NCI-H146 treated with DMSO at 0.1 percent for 48 hours (cell line): Measurements from ENCODE around the gene STBD1.
"Not testable (repeated sequence)": the region's sequence is repeated elsewhere in the genome, so short reads cannot be mapped to it uniquely, and the experiment has no call there.

Experiments used
- DNase-seq: peaks from one replicate; lab custom pipeline; 2025; ENCODE audit not compliant: unreplicated experiment; lab: John Stamatoyannopoulos, UW

Gene STBD1

DNA sequence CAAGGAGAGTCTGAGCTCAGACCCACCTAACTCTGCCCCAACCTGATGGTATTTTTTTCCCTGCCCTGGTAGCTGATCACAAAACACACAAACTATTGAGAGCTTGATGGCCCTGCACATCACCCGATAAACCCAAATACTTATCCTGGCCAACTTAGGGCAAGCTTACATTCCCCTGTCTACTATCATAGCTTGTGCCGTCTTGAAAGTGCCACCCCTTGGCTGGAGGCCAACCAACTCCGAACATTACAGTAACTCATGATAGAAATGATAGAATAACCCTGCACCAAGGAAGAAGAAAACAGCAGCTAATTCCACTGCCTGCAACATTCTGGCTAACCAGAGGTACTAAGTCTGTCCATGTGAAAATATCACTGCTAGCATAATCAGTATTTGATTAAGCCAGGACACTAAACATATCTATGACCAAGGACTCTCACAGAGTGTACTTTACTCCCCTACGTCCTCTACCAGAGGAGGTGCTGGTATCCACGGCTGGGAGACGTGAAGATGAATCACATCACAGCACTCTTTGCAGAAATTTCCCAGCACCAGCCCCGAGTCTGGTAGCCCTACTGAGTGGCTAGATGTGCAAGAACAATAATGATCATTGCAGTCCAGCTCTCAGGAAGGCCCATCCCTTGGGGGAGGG lies 8.9 kb downstream of the STBD1 start:
- no peak for DNase-seq

DNA sequence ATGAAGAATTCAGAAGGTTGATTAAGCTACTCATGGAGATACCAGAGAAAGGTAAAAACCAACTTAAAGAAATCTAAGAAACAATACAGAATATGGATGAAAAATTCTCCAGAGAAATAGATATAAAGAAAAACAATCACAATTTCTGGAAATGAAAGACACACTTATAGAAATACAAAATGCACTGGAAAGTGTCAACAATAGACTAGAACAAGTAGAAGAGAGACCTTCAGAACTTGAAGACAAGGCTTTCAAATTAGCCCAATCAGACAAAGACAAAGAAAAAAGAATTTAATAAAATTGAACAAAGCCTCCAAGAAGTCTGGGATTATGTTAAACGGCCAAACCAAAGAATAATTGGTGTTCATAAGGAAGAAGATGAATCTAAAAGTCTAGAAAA lies 9.6 kb downstream of the STBD1 start:
- DNase-seq: no peak

DNA sequence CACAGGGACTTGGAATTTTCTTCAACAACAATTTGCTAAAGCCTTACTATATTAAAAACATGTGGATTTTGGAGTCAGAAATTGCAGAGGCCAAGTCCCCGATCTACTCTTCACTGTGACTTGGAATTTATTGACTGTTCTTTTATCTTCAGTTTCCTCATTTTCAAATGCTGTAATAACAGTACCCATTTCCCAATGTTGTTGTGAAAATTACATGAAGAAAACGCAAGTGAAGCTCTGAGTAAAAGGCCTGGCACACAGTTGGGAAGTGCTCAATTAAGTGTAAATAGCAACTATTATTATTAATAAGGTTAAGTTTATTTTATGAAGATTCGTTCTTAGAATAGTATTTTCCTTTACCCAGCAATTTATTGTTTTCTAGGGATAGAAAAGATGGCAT lies 15.7 kb downstream of the STBD1 start:
- no peak for DNase-seq

DNA sequence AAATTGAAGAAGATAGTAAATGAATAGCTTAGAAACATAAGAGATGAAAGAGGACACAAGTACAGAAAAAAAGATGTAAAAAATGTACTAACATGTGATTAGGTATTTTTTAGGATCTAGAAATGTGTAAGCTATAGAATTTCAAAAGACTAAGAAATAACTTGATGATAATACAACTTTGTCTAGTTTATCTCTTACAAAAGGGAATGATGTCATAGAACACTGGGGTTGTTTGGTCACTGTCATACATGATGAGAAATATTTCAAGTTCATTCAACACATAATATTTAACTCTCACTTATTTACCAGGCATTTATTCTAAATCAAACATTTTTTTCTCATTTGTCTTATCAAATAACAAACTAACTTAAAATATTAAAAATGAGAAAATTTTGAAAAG lies 18.5 kb downstream of the STBD1 start:
- no peak for DNase-seq

DNA sequence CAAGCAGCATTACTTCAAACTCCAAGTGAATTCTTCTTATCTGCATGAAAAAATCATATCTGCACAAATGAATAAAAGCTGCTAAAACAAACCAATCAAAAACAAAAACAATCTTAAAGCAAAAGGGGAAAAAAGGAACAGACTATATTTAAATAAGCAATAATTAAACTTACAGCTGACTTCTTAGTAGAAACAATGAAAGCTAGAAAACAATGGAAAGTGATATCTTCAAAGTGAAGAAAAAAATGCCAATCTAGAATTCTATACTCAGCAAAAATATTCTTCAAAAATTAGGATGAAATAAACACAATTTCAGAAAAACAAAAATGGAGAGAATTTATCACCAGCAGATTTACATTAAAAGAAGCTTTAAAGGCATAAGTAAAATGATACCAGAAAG lies 20.0 kb downstream of the STBD1 start:
- DNase-seq: no peak

- DNase-seq: no peak
These were observed 28.4 kb downstream of the STBD1 start for GRCh38 chr4:76334885-76335284.

- DNase-seq: no peak
These were observed 32.8 kb downstream of the STBD1 start for GRCh38 chr4:76339364-76339763.

GRCh38 chr4:76341063-76341462 lies 34.5 kb downstream of the STBD1 start:
- no peak for DNase-seq

- DNase-seq: no peak
These were observed 35.7 kb downstream of the STBD1 start for GRCh38 chr4:76342191-76342590.

DNA sequence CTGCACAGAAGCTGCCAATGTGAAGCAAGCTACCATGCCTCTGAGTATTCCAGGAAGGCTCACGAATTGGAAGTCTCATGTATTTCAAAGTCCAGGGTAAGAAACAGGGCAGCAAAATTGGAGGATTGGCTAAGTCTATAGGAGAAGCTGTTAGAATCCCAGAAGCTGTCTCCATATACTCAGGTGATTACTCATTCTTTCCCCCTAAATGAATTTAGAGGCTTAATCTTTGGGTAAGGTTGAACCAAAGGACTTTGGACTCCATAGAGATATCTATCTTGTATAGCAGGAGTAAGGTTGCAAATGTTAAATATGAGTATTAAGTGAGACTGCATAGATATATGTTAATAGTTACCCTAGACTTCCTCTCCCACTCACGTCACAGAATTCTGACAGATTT lies 36.3 kb downstream of the STBD1 start:
- DNase-seq: no peak

DNA sequence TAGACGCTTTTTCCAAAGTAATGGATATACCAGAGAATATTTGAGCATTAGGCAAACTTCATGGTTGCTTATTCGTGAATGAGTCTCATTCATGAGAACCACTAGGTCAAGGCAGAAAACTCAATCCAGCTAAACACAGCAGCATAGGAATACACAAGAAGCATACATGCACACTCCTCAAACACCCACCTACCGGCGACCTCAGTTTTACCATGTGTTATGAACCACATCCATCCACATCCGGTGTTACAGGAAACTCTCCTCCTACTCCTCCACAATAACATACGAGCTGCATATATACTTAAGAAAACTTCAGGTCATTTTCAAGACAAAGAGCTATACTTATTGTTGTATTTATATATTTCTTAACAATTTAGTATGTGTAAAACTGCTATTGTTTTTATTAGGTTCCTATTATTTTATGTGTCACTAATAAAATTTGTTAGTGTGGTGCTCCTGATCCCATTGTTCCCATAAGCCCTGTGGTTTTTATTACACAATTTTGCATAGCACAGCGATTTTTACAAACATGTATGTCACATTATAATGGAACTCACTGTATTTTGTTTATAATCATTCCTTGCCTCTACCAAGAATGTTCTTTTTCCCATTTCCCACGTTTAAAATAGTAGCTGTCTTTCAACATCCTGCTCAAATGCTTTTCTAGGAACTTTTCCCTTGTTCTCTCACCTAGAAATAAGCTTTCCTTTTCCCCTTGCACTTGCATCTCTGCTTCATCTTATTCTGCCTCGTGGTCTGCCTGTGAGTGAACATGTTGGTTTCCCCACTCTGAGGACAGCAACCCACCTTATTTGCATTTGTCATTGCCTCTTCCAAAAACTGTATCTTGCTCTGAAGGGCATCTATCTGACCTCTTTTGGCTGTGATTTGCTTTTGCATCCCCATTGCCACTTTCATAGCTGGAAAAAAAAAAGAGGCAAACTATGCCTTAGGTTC lies 48.3 kb downstream of the STBD1 start:
- no peak for DNase-seq

DNA sequence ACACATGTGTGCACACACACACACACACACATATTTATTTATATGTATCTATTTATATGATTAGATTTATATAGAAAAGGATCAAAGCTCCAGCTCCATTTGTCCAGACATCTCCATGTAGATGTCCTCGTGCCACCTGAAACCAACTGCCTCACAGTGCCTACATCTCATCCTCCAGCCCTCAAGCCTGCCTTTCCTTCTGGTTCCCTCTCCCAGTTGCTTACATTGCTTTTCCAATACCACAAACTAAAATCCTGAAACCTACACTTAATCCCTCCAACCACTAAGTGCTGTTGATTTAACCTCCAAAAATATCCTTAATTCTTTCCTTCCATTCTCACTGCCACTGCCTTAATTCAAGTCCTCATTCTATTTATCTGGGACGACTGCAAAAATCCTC lies 51.4 kb downstream of the STBD1 start:
- DNase-seq: no peak

GRCh38 chr4:76359881-76360466 lies 53.4 kb downstream of the STBD1 start:
- not testable (repeated sequence) for DNase-seq
